HG02759 (cell line): Measurements from ENCODE around the gene TMEM53.

Experiments used
- ATAC-seq: cut with Tn5 transposase; IDR thresholded peaks from one replicate; pipeline ENCODE4 v1.9.1; 2021; ENCODE audit warnings: mild to moderate bottlenecking, moderate library complexity; ENCODE audit not compliant: unreplicated experiment

TMEM53 gene

DNA sequence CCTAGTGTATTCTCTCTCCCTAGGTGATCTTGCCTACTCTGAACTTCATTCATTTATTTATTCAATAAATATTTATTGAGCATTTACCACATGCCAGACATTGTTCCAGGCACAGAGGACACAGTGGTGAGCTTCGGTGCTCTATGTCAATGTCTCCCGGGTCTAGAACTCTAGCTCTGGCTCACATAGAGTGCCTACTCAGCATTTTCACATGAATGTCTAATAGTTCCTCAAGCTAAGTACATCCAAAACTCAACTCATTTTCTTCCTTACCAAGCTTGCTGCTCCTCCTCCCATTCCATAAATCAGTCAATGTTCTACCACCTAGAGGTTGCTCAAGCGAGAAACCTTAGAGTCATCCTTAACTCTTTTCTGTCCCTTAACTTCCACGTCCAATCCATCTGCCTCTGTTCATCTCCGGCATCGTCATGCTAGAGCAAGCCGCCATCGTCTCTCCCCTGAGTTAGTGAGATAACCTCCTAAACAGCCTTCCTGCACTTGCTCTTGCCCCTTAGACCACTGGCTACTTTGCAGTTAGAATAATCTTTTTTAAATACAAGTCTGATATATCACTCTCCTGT, 67.5 kb downstream of the TMEM53 start:
- ATAC-seq, result no peak

GRCh38 chr1:44605914-44606615, 68.2 kb downstream of the TMEM53 start:
- ATAC-seq, result no peak

GRCh38 chr1:44604157-44604955, 69.9 kb downstream of the TMEM53 start:
- no peak for ATAC-seq

GRCh38 chr1:44603718-44604117, 70.6 kb downstream of the TMEM53 start:
- ATAC-seq, result no peak
